ENCODE data around the gene TUT1.
A peak's percentile ranks its signal among the peaks of the same experiment; 100 is the strongest.

GRCh38 chr11:62553080-62553838 is 38.1 kb downstream of the TUT1 start:
- TF ChIP-seq POLR2A (IDR thresholded peaks at IDR 0.05) = peak in 1 of 2 donors; percentile 74
- TF ChIP-seq, protein P1, sequence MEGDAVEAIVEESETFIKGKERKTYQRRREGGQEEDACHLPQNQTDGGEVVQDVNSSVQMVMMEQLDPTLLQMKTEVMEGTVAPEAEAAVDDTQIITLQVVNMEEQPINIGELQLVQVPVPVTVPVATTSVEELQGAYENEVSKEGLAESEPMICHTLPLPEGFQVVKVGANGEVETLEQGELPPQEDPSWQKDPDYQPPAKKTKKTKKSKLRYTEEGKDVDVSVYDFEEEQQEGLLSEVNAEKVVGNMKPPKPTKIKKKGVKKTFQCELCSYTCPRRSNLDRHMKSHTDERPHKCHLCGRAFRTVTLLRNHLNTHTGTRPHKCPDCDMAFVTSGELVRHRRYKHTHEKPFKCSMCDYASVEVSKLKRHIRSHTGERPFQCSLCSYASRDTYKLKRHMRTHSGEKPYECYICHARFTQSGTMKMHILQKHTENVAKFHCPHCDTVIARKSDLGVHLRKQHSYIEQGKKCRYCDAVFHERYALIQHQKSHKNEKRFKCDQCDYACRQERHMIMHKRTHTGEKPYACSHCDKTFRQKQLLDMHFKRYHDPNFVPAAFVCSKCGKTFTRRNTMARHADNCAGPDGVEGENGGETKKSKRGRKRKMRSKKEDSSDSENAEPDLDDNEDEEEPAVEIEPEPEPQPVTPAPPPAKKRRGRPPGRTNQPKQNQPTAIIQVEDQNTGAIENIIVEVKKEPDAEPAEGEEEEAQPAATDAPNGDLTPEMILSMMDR (IDR thresholded peaks at IDR 0.05) = no peak

Data from thyroid gland (tissue), 4 donors.